WTC11 (cell line): ENCODE data around the gene KIFC3. TPM values are rescaled to one million over a fixed set of nuclear protein-coding genes. Genes with fewer than 3 reads are reported as not detected.

ENCODE experiments used
- ATAC-seq: fragments of 200-7000 bp; cut with Tn5 transposase; 2 replicates; pipeline ENCODE4 v1.10.0; 2021; ENCODE audit warnings: mild to moderate bottlenecking, moderate library complexity
- CTCF ChIA-PET: fragments of 300-600 bp; sonication (Branson Sonifier 250); formaldehyde crosslinking; loops from one replicate; lab custom pipeline; 2021; ENCODE audit warnings: antibody characterized with exemption; lab: Charles Lee
- POLR2A ChIA-PET: fragments of 350-600 bp; sonication (Branson Sonifier 250); formaldehyde crosslinking; loops from one replicate; lab custom pipeline; 2021; ENCODE audit warnings: antibody characterized with exemption; lab: Charles Lee
- DNase-seq: peaks from one replicate; pipeline ENCODE4 v3.0.0; 2021; ENCODE audit warnings: low spot score
- H3K27ac Mint-ChIP-seq: 2 replicates; pipeline ENCODE4 v1.8.0; 2021; ENCODE audit warnings: mixed read lengths
- H3K27me3 Mint-ChIP-seq: 2 replicates; pipeline ENCODE4 v1.8.0; 2021; ENCODE audit warnings: low read depth, mild to moderate bottlenecking, moderate library complexity, mixed read lengths
- H3K36me3 Mint-ChIP-seq: 2 replicates; pipeline ENCODE4 v1.8.0; 2021; ENCODE audit warnings: mixed read lengths
- H3K4me1 Mint-ChIP-seq: 2 replicates; pipeline ENCODE4 v1.8.0; 2022; ENCODE audit warnings: mixed read lengths
- H3K4me3 Mint-ChIP-seq: 2 replicates; pipeline ENCODE4 v1.8.0; 2021; ENCODE audit warnings: mild to moderate bottlenecking, moderate library complexity, mixed read lengths
- H3K9me3 Mint-ChIP-seq: 2 replicates; pipeline ENCODE4 v1.8.0; 2021; ENCODE audit warnings: mixed read lengths
- ATF1 ChIP-seq: sonication (generic); formaldehyde crosslinking; IDR thresholded peaks from 2 replicates; pipeline ENCODE4 v1.8.1; 2023; ENCODE audit warnings: mild to moderate bottlenecking, moderate library complexity, missing genetic modification reagents
- CREB1 ChIP-seq: sonication (generic); formaldehyde crosslinking; IDR thresholded peaks from 2 replicates; pipeline ENCODE4 v1.8.0; 2023; ENCODE audit warnings: mild to moderate bottlenecking, missing genetic modification reagents
- ESRRA ChIP-seq: sonication (generic); formaldehyde crosslinking; IDR thresholded peaks from 2 replicates; pipeline ENCODE4 v1.8.1; 2022; ENCODE audit warnings: mild to moderate bottlenecking, missing genetic modification reagents, borderline replicate concordance
- ETV6 ChIP-seq: sonication (generic); formaldehyde crosslinking; IDR thresholded peaks from 2 replicates; pipeline ENCODE4 v1.8.1; 2022; ENCODE audit warnings: mild to moderate bottlenecking, missing genetic modification reagents
- FOXJ3 ChIP-seq: sonication (generic); formaldehyde crosslinking; IDR thresholded peaks from 2 replicates; pipeline ENCODE4 v1.9.0; 2021; ENCODE audit warnings: missing genetic modification reagents, mild to moderate bottlenecking, borderline replicate concordance
- FOXP4 ChIP-seq: sonication (generic); formaldehyde crosslinking; IDR thresholded peaks from 2 replicates; pipeline ENCODE4 v1.8.0; 2022; ENCODE audit warnings: mild to moderate bottlenecking, missing genetic modification reagents
- GABPB1 ChIP-seq: sonication (generic); formaldehyde crosslinking; IDR thresholded peaks from 2 replicates; pipeline ENCODE4 v1.8.1; 2023; ENCODE audit warnings: mild to moderate bottlenecking, missing genetic modification reagents
- GRHL2 ChIP-seq: fragments of 250-450 bp; sonication (Bioruptor Pico); IDR thresholded peaks from 2 replicates; pipeline ENCODE4 v1.8.0; 2022; ENCODE audit warnings: mild to moderate bottlenecking, moderate library complexity; ENCODE audit not compliant: insufficient replicate concordance, severe bottlenecking
- HMGA2 ChIP-seq: fragments of 250-450 bp; sonication (Bioruptor Pico); IDR thresholded peaks from 2 replicates; pipeline ENCODE4 v1.4.0; 2021; ENCODE audit warnings: mild to moderate bottlenecking, moderate library complexity
- IRF1 ChIP-seq: sonication (generic); formaldehyde crosslinking; IDR thresholded peaks from 2 replicates; pipeline ENCODE4 v1.8.0; 2023; ENCODE audit warnings: missing genetic modification reagents
- JUN ChIP-seq: sonication (generic); formaldehyde crosslinking; IDR thresholded peaks from 2 replicates; pipeline ENCODE4 v1.8.0; 2023; ENCODE audit warnings: mild to moderate bottlenecking, missing genetic modification reagents
- MAX ChIP-seq: sonication (generic); formaldehyde crosslinking; IDR thresholded peaks from 2 replicates; pipeline ENCODE4 v1.8.0; 2022; ENCODE audit warnings: mild to moderate bottlenecking, missing genetic modification reagents
- MYBL2 ChIP-seq: sonication (generic); formaldehyde crosslinking; IDR thresholded peaks from 2 replicates; pipeline ENCODE4 v1.8.1; 2023; ENCODE audit warnings: mild to moderate bottlenecking, moderate library complexity, missing genetic modification reagents
- NFE2L1 ChIP-seq: sonication (generic); formaldehyde crosslinking; IDR thresholded peaks from 2 replicates; pipeline ENCODE4 v1.8.1; 2023; ENCODE audit warnings: missing genetic modification reagents
- NR3C1 ChIP-seq: sonication (generic); formaldehyde crosslinking; conservative IDR thresholded peaks from 2 replicates; pipeline ENCODE4 v1.8.1; 2023; ENCODE audit warnings: low read depth, mild to moderate bottlenecking, missing genetic modification reagents
- PREB ChIP-seq: sonication (generic); formaldehyde crosslinking; IDR thresholded peaks from 2 replicates; pipeline ENCODE4 v1.8.1; 2022; ENCODE audit warnings: mild to moderate bottlenecking, missing genetic modification reagents, moderate library complexity, borderline replicate concordance
- SP1 ChIP-seq: sonication (generic); formaldehyde crosslinking; conservative IDR thresholded peaks from 2 replicates; pipeline ENCODE4 v1.8.1; 2022; ENCODE audit warnings: missing genetic modification reagents
- STAT6 ChIP-seq: sonication (generic); formaldehyde crosslinking; conservative IDR thresholded peaks from 2 replicates; pipeline ENCODE4 v1.8.1; 2023; ENCODE audit warnings: mild to moderate bottlenecking, low read depth, missing genetic modification reagents, moderate library complexity
- TEAD4 ChIP-seq: sonication (generic); formaldehyde crosslinking; IDR thresholded peaks from 2 replicates; pipeline ENCODE4 v1.8.0; 2022; ENCODE audit warnings: mild to moderate bottlenecking, missing genetic modification reagents
- ZNF317 ChIP-seq: sonication (generic); formaldehyde crosslinking; IDR thresholded peaks from 2 replicates; pipeline ENCODE4 v1.8.1; 2023; ENCODE audit warnings: low read depth, mild to moderate bottlenecking, moderate library complexity, missing genetic modification reagents, borderline replicate concordance
- ZNF396 ChIP-seq: fragments of 250-450 bp; sonication (Bioruptor Pico); IDR thresholded peaks from 2 replicates; pipeline ENCODE4 v1.8.0; 2021; ENCODE audit warnings: mild to moderate bottlenecking, moderate library complexity, borderline replicate concordance
- ZNF512 ChIP-seq: sonication (generic); formaldehyde crosslinking; IDR thresholded peaks from 2 replicates; pipeline ENCODE4 v1.8.1; 2022; ENCODE audit warnings: missing genetic modification reagents, borderline replicate concordance
- total RNA-seq: library from RNA; stranded (reverse); gene quantifications from 3 replicates; pipeline ENCODE4 v1.2.3, GENCODE V29; 2021

KIFC3 gene
- total RNA-seq, 1 experiment from 2014 or later = 11.6 TPM

GRCh38 chr16:57721356-57722209 is 80.7 kb downstream of the KIFC3 start (continued):
- TF ChIP-seq MAX (CRISPR knock-in tag) (no peak), FOXJ3 (CRISPR knock-in tag) (no peak), PREB (CRISPR knock-in tag) (no peak), JUN (CRISPR knock-in tag) (no peak), STAT6 (CRISPR knock-in tag) (no peak), ZNF317 (no peak)

GRCh38 chr16:57720142-57720575 is 82.1 kb downstream of the KIFC3 start:
- peak; percentile 74 for ATAC-seq
- TF ChIP-seq NFE2L1 (no peak), MYBL2 (no peak), NR3C1 (no peak), SP1 (CRISPR knock-in tag) (no peak), GABPB1 (CRISPR knock-in tag) (peak; percentile 63; the same call in 1 of the 2 replicates), ZNF396 (no peak)
- ChIA-PET CTCF (interaction anchor here (0.9 kb wide), 1 partner anchor 53 kb away, joined by 3 read pairs; no protein-coding TSS in a partner anchor), POLR2A (no interaction called here)
- Mint-ChIP-seq H3K9me3 (no peaks in the 10 kb centered on the region), H3K27me3 (no peaks in the 10 kb centered on the region), H3K4me3 (no peak overlapping the region), H3K4me1 (no peaks in the 10 kb centered on the region), H3K27ac (no peak overlapping the region), H3K36me3 (no peaks in the 10 kb centered on the region)
- DNase-seq = peak; percentile 56

GRCh38 chr16:57714047-57714446 is 88.2 kb downstream of the KIFC3 start:
- no peak for ATAC-seq
- Mint-ChIP-seq H3K27ac (no peak overlapping the region), H3K27me3 (no peaks in the 10 kb centered on the region), H3K4me3 (no peak overlapping the region), H3K4me1 (no peaks in the 10 kb centered on the region), H3K9me3 (no peaks in the 10 kb centered on the region), H3K36me3 (no peaks in the 10 kb centered on the region)
- ChIA-PET CTCF (interaction anchor here (1.0 to 1.1 kb wide), 2 partner anchors 10 to 123 kb away, joined by 3 read pairs; no protein-coding TSS in a partner anchor), POLR2A (no interaction called here)
- DNase-seq = no peak
- TF ChIP-seq GRHL2 (CRISPR knock-in tag) = no peak
- TF ChIP-seq IRF1 (CRISPR knock-in tag) = no peak
- TF ChIP-seq HMGA2 = no peak
- no peak for TF ChIP-seq ESRRA (CRISPR knock-in tag)
- TF ChIP-seq ZNF512 = no peak
- TF ChIP-seq STAT6 (CRISPR knock-in tag) = no peak
- TF ChIP-seq FOXP4 (CRISPR knock-in tag) = no peak
- TF ChIP-seq ATF1 (CRISPR knock-in tag) = no peak
- TF ChIP-seq NR3C1 = no peak
- TF ChIP-seq CREB1 (CRISPR knock-in tag) = no peak
- no peak for TF ChIP-seq TEAD4 (CRISPR knock-in tag)
- TF ChIP-seq ETV6 (CRISPR knock-in tag) = no peak
